Esophagus squamous epithelium (tissue), 4 donors: ENCODE measurements around the gene ATF4.

Source experiments
- POLR2A ChIP-seq, 4 donors: fragments of 450-650 bp; IDR thresholded peaks; one replicate each; pipeline ENCODE4 v1.6.1; 2017; ENCODE audit warnings: antibody characterized with exemption in 4 of 4, mild to moderate bottlenecking in 4 of 4, moderate library complexity in 3 of 4
- TF ChIP-seq, protein P1 (sequence below), 6 experiments: fragments of 450-650 bp in 4 of 6; fragments of 200-600 bp in 2 of 6; sonication (generic) in 2 of 6; IDR thresholded peaks; one replicate each; pipeline ENCODE4 v1.5.1; 2016 to 2019; ENCODE audit warnings: antibody characterized with exemption in 6 of 6, mild to moderate bottlenecking in 4 of 6, moderate library complexity in 4 of 6

DNA sequence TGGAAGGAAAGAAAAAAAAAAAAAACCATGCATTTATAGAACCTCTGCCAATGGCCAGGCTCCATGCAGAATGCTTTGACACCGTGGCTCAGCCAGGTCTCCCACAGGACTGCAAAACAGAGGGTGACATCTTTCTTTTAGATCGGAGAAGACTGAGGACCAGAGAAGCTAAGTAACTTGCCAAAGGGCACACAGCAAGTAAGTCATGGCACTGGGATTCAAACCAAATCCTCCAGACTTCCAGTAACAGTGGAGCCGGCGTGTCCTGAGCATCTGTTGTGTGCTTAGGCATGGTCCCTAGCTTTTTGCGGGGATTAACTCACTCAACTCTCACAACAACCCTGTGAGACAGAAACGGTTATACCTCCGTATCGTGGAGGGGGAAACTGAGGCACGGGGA lies 42.8 kb upstream of the ATF4 start:
- TF ChIP-seq POLR2A (IDR thresholded peaks at IDR 0.05) = no peak
- TF ChIP-seq, protein P1, sequence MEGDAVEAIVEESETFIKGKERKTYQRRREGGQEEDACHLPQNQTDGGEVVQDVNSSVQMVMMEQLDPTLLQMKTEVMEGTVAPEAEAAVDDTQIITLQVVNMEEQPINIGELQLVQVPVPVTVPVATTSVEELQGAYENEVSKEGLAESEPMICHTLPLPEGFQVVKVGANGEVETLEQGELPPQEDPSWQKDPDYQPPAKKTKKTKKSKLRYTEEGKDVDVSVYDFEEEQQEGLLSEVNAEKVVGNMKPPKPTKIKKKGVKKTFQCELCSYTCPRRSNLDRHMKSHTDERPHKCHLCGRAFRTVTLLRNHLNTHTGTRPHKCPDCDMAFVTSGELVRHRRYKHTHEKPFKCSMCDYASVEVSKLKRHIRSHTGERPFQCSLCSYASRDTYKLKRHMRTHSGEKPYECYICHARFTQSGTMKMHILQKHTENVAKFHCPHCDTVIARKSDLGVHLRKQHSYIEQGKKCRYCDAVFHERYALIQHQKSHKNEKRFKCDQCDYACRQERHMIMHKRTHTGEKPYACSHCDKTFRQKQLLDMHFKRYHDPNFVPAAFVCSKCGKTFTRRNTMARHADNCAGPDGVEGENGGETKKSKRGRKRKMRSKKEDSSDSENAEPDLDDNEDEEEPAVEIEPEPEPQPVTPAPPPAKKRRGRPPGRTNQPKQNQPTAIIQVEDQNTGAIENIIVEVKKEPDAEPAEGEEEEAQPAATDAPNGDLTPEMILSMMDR (IDR thresholded peaks at IDR 0.05) = no peak
